Naive thymus-derived CD4-positive, alpha-beta T cell (primary cell): ENCODE results near the gene SLC7A5. TPM values are rescaled to one million over a fixed set of nuclear protein-coding genes. Genes with fewer than 3 reads are reported as not detected.

Source experiments
- microRNA-seq: library from miRNA; unstranded; fragments of <30 nt; microRNA quantifications from one replicate; pipeline ENCODE4 v1.2.0, GENCODE V29; 2022; ENCODE audit warnings: borderline microRNAs expressed
- polyA plus RNA-seq, 2 donors: library from polyadenylated mRNA; unstranded; fragments of 300-500 nt; fragmentation: Illumina TruSeq; gene quantifications; one replicate each; pipeline ENCODE4 v1.2.3, GENCODE V29; 2021
- total RNA-seq, 6 experiments: library from RNA in 5 of 6; stranded (reverse) in 5 of 6; gene quantifications; 1 replicate in 5 of 6; 2 replicates in 1 of 6; pipeline ENCODE4 v1.2.3 and lab custom pipeline; 2021 to 2026

The SLC7A5 gene
- total and polyA plus RNA-seq, 7 experiments from 2014 or later = 3.3 to 113 (median 7.0) TPM

Small RNA genes within 50 kb of the gene (microRNA-seq; reads per million reads assigned to microRNA genes)
- gene MIR6775 = not detected

Other genes with a start within 250 kb of the SLC7A5 start
- 100 to 1,000 TPM in 2 of 5 experiments, 10 to 100 TPM in 3; 82.9 to 110 (median 85.3) TPM for gene KLHDC4, start 103.5 kb downstream of the SLC7A5 start, total RNA-seq
- 10 to 100 TPM; 20.0 to 29.6 TPM for gene KLHDC4, start 103.5 kb downstream of the SLC7A5 start, polyA plus RNA-seq
- gene CA5A, start 67.0 kb upstream of the SLC7A5 start, total RNA-seq = not detected
- not detected for gene CA5A, start 67.0 kb upstream of the SLC7A5 start, polyA plus RNA-seq
- 10 to 100 TPM; 43.6 to 81.2 (median 68.5) TPM for gene BANP, start 81.9 kb upstream of the SLC7A5 start, total RNA-seq
- 10 to 100 TPM; 17.2 to 28.9 TPM for gene BANP, start 81.9 kb upstream of the SLC7A5 start, polyA plus RNA-seq